K562 (cell line): ENCODE results near the gene HEMGN. TPM values are rescaled to one million over a fixed set of nuclear protein-coding genes. Genes with fewer than 3 reads are reported as not detected.

Source experiments
- BACH1 ChIP-seq: fragments of 200-800 bp; sonication (Bioruptor generic); IDR thresholded peaks from 2 replicates; pipeline ENCODE4 v1.6.1; 2016; ENCODE audit warnings: missing genetic modification characterization, missing compliant biosample characterization
- CHD4 ChIP-seq: fragments of 200-600 bp; sonication (generic); IDR thresholded peaks from 3 replicates; pipeline ENCODE4 v1.6.1; 2012; ENCODE audit warnings: low read depth, mild to moderate bottlenecking, mixed read lengths, low read length, inconsistent platforms; ENCODE audit not compliant: insufficient read depth, insufficient replicate concordance, poor library complexity, severe bottlenecking
- E2F8 ChIP-seq: fragments of 450-650 bp; IDR thresholded peaks from 2 replicates; pipeline ENCODE4 v1.7.1; 2018; ENCODE audit warnings: mild to moderate bottlenecking, low read depth; ENCODE audit not compliant: partially characterized antibody
- EP400 ChIP-seq: fragments of 450-650 bp; IDR thresholded peaks from 2 replicates; pipeline ENCODE4 v1.6.1; 2017; ENCODE audit warnings: antibody characterized with exemption, mild to moderate bottlenecking, moderate library complexity
- ESRRA ChIP-seq: fragments of 450-650 bp; IDR thresholded peaks from 2 replicates; pipeline ENCODE4 v1.6.1; 2014; ENCODE audit warnings: low read depth, mild to moderate bottlenecking, moderate library complexity, borderline replicate concordance
- NFE2 ChIP-seq: IDR thresholded peaks from 2 replicates; pipeline ENCODE4 v1.6.1; 2014; ENCODE audit warnings: antibody characterized with exemption, low read depth
- NR4A1 ChIP-seq, 2 experiments: fragments of 250-450 bp in 1 of 2; fragments of 450-650 bp in 1 of 2; sonication (Bioruptor Pico) in 1 of 2; IDR thresholded peaks; 2 replicates each; pipeline versions ENCODE4 v1.4.0 to v1.6.1; 2016 to 2020; ENCODE audit warnings: mild to moderate bottlenecking in 2 of 2, missing compliant biosample characterization in 1 of 2, missing genetic modification characterization in 1 of 2, moderate library complexity in 1 of 2
- NRF1 ChIP-seq, 2 experiments: fragments of 450-650 bp; IDR thresholded peaks in 1 of 2; conservative IDR thresholded peaks in 1 of 2; 2 replicates each; pipeline ENCODE4 v1.6.1; 2014; ENCODE audit warnings: mild to moderate bottlenecking in 2 of 2
- OTX1 ChIP-seq: fragments of 450-650 bp; formaldehyde crosslinking; IDR thresholded peaks from 2 replicates; pipeline ENCODE4 v1.4.0; 2022; ENCODE audit warnings: mild to moderate bottlenecking
- PML ChIP-seq: IDR thresholded peaks from 2 replicates; pipeline ENCODE4 v1.6.1; 2012; ENCODE audit warnings: low read length, inconsistent platforms
- TEAD1 ChIP-seq, 2 experiments: fragments of 450-650 bp in 1 of 2; sonication (generic) in 1 of 2; formaldehyde crosslinking; IDR thresholded peaks; 2 replicates each; pipeline versions ENCODE4 v1.4.0 to v1.8.0; 2020 to 2022; ENCODE audit warnings: mild to moderate bottlenecking in 2 of 2, missing genetic modification reagents in 1 of 2
- THRB ChIP-seq: fragments of 450-650 bp; formaldehyde crosslinking; conservative IDR thresholded peaks from 2 replicates; pipeline ENCODE4 v1.4.0; 2022; ENCODE audit warnings: mild to moderate bottlenecking, missing genetic modification characterization
- ZBTB5 ChIP-seq: fragments of 450-650 bp; IDR thresholded peaks from 2 replicates; pipeline ENCODE4 v1.6.1; 2017; ENCODE audit warnings: antibody characterized with exemption
- ZEB2 ChIP-seq: fragments of 450-650 bp; IDR thresholded peaks from 2 replicates; pipeline ENCODE4 v1.6.1; 2016
- ZNF175 ChIP-seq: fragments of 200-800 bp; sonication (Bioruptor generic); IDR thresholded peaks from 2 replicates; pipeline ENCODE4 v1.6.1; 2016; ENCODE audit warnings: low read depth, mild to moderate bottlenecking, missing genetic modification characterization, missing compliant biosample characterization
- ZNF239 ChIP-seq: fragments of 250-450 bp; sonication (Bioruptor Pico); IDR thresholded peaks from 2 replicates; pipeline ENCODE4 v1.4.0; 2020; ENCODE audit warnings: mild to moderate bottlenecking
- ZNF3 ChIP-seq: fragments of 250-450 bp; sonication (Bioruptor Pico); IDR thresholded peaks from 2 replicates; pipeline ENCODE4 v1.5.0; 2021; ENCODE audit warnings: mild to moderate bottlenecking, moderate library complexity
- ZNF395 ChIP-seq: fragments of 200-800 bp; sonication (Bioruptor generic); IDR thresholded peaks from 2 replicates; pipeline ENCODE4 v1.6.1; 2017; ENCODE audit warnings: missing genetic modification characterization, missing compliant biosample characterization
- polyA plus RNA-seq, 8 experiments: library from polyadenylated mRNA; depleted of rRNA in 4 of 8; stranded (reverse) in 5 of 8; unstranded in 3 of 8; fragments of >200 nt; fragmentation: Nextera tagmentation in 2 of 8; fragmentation: Illumina TruSeq in 1 of 8; extraction: Ambion mirVana in 2 of 8; extraction: Trizol in 1 of 8; gene quantifications; 2 replicates each; pipeline versions ENCODE4 v1.2.1 to v1.2.3, GENCODE V29; 2011 to 2014; ENCODE audit warnings: inconsistent platforms in 1 of 8, missing spikeins in 1 of 8
- total RNA-seq, 7 experiments: library from RNA; depleted of rRNA in 6 of 7; stranded (reverse); fragments of >200 nt in 6 of 7; fragmentation: Illumina TruSeq in 2 of 7; extraction: Trizol in 2 of 7; gene quantifications; 2 replicates each; pipeline versions ENCODE4 v1.2.1 to v1.2.3, GENCODE V29; 2011 to 2021; ENCODE audit warnings: low replicate concordance in 1 of 7

HEMGN gene
- total and polyA plus RNA-seq, 9 of the 15 experiments (the other 6 are each of a cell fraction or from before 2014, with no cell fraction given), result 56.3 to 258 (median 137) TPM

DNA sequence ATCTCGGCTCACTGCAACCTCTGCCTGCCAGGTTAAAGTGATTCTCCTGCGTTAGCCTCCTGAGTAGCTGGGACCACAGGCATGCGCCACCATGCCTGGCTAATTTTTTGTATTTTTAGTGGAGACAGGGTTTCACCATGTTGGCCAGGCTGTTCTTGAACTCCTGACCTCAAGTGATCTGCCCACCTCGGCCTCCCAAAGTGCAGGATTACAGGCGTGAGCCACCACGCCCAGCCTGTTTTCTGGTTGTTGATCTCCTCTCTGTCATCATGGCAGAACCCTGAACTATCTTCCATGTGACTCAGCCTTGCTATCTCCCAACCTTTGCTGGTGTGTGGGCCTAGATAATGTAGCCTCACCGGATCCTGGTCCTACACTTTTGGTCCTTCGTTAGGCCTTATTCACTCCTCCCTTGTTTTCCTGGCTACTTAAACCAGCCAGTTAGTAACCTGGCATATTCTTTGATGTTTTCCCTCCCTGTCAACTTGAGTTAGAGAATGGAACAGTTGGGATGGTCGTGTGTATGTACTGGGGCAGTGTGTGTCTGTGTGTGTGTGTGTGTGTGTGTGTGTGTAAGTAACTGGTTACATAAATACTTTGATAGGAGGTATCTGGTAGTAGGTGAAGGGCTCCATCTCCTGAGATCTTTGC is 22.8 kb upstream of the HEMGN start (continued):
- TF ChIP-seq ZNF395 (CRISPR knock-in tag) (peak; percentile 95), NR4A1 (CRISPR knock-in tag; IDR thresholded peaks at IDR 0.05) (peak; percentile 38; the same call in 1 of the 2 replicates), NR4A1 (tag; IDR thresholded peaks at IDR 0.05) (peak; percentile 95), NFE2 (peak; percentile 87), CHD4 (peak; percentile 51), ZNF239 (CRISPR knock-in tag) (peak; percentile 52), ESRRA (peak; percentile 63), PML (peak; percentile 87), ZNF3 (CRISPR knock-in tag) (0 out of 2 replicates have a peak, but pooled peaks have one; percentile 20), EP400 (peak; percentile 89), BACH1 (tag) (peak; percentile 60; the same call in 1 of the 2 replicates), THRB (CRISPR knock-in tag) (peak; percentile 55), ZEB2 (peak; percentile 90; the same call in 1 of the 2 replicates), ZNF175 (CRISPR knock-in tag) (peak; percentile 83), ZBTB5 (peak; percentile 88), TEAD1 (CRISPR knock-in tag; IDR thresholded peaks at IDR 0.05) (peak; percentile 38 to 67; a peak in 3 of 4 replicates), E2F8 (peak; percentile 38), NRF1 (conservative IDR thresholded peaks at IDR 0.05 in 1 of 2, IDR thresholded peaks at IDR 0.05 in 1 of 2) (peak; percentile 49 to 54), OTX1 (peak; percentile 77)
